B cell (primary cell): ENCODE data around the gene ZNF580. TPM values are rescaled to one million over a fixed set of nuclear protein-coding genes. Genes with fewer than 3 reads are reported as not detected.
A peak's percentile ranks its signal among the peaks of the same experiment; 100 is the strongest.

Source experiments
- ATAC-seq: fragments of 200-7000 bp; cut with Tn5 transposase; one replicate; pipeline ENCODE4 v1.10.0; 2021; ENCODE audit warnings: low read depth, mild to moderate bottlenecking, moderate number of reproducible peaks, moderate library complexity
- CTCF ChIA-PET: fragments of 350-600 bp; sonication (Branson Sonifier 250); formaldehyde crosslinking; loops from one replicate; lab custom pipeline; 2021; ENCODE audit warnings: antibody characterized with exemption, inconsistent platforms; lab: Charles Lee
- POLR2A ChIA-PET: fragments of 350-600 bp; sonication (Branson Sonifier 250); formaldehyde crosslinking; loops from one replicate; lab custom pipeline; 2021; ENCODE audit warnings: antibody characterized with exemption; lab: Charles Lee
- DNase-seq: peaks from one replicate; pipeline ENCODE4 v3.0.0; 2013
- H2AFZ ChIP-seq: 2 replicates; pipeline ENCODE4 v1.6.1; 2012; ENCODE audit warnings: mild to moderate bottlenecking, low read depth, low read length; ENCODE audit not compliant: insufficient read depth, poor library complexity, severe bottlenecking
- H3K27ac ChIP-seq, 2 donors: 1 replicate in 1 of 2; 2 replicates in 1 of 2; pipeline ENCODE4 v1.5.1; 2012 to 2013; ENCODE audit warnings: low read length in 2 of 2, mild to moderate bottlenecking in 2 of 2, moderate library complexity in 1 of 2
- H3K27me3 ChIP-seq, 4 experiments: fragments of 200-600 bp in 1 of 4; sonication (generic) in 1 of 4; replicated peaks in 1 of 4; 1 replicate in 2 of 4; 2 replicates in 2 of 4; pipeline versions ENCODE4 v1.6.1 to v1.7.0; 2013 to 2016; ENCODE audit warnings: low read length in 3 of 4, mild to moderate bottlenecking in 2 of 4, mixed read lengths in 1 of 4, moderate library complexity in 1 of 4; ENCODE audit not compliant: insufficient read depth in 4 of 4, control insufficient read depth in 3 of 4; ENCODE audit errors: control extremely low read depth in 1 of 4
- H3K36me3 ChIP-seq, 2 experiments: replicated peaks in 1 of 2; 1 replicate in 1 of 2; 2 replicates in 1 of 2; pipeline versions ENCODE4 v1.6.1 to v1.7.1; 2013; ENCODE audit warnings: low read length in 1 of 2; ENCODE audit not compliant: insufficient read depth in 2 of 2, control insufficient read depth in 1 of 2; ENCODE audit errors: control extremely low read depth in 1 of 2, extremely low read depth in 1 of 2
- H3K4me1 ChIP-seq, 2 donors: fragments of 200-600 bp in 1 of 2; sonication (generic) in 1 of 2; 1 replicate in 1 of 2; 2 replicates in 1 of 2; pipeline versions ENCODE4 v1.5.1 to v1.6.1; 2013 to 2017; ENCODE audit warnings: low read length in 2 of 2; ENCODE audit not compliant: control insufficient read depth in 2 of 2, insufficient read depth in 2 of 2
- H3K4me2 ChIP-seq: replicated peaks from 2 replicates; pipeline ENCODE3; 2012; ENCODE audit warnings: mild to moderate bottlenecking, low read depth, low read length; ENCODE audit not compliant: poor library complexity, severe bottlenecking
- H3K4me3 ChIP-seq, 5 experiments: fragments of 200-600 bp in 1 of 5; sonication (generic) in 1 of 5; 1 replicate in 3 of 5; 2 replicates in 2 of 5; pipeline versions ENCODE4 v1.5.1 to v1.7.0; 2011 to 2016; ENCODE audit warnings: low read length in 4 of 5, mild to moderate bottlenecking in 4 of 5, low read depth in 2 of 5, control low read depth in 1 of 5, moderate library complexity in 1 of 5; ENCODE audit not compliant: insufficient read depth in 1 of 5; ENCODE audit errors: control extremely low read depth in 1 of 5, extremely low read depth in 1 of 5
- H3K79me2 ChIP-seq: fragments of 200-600 bp; sonication (generic); one replicate; pipeline ENCODE4 v1.6.0; 2016; ENCODE audit warnings: low read length; ENCODE audit not compliant: control insufficient read depth, insufficient read depth
- H3K9ac ChIP-seq: fragments of 200-600 bp; sonication (generic); 2 replicates; pipeline ENCODE4 v1.6.1; 2017; ENCODE audit warnings: mild to moderate bottlenecking, low read length, moderate library complexity
- H3K9me3 ChIP-seq, 3 donors: one replicate each; pipeline versions ENCODE4 v1.6.1 to v1.7.1; 2013; ENCODE audit warnings: low read length in 2 of 3; ENCODE audit not compliant: control insufficient read depth in 2 of 3, insufficient read depth in 1 of 3; ENCODE audit errors: control extremely low read depth in 1 of 3
- H4K20me1 ChIP-seq: 2 replicates; pipeline ENCODE4 v1.6.0; 2012; ENCODE audit warnings: mild to moderate bottlenecking, low read length; ENCODE audit not compliant: insufficient read depth, control insufficient read depth, poor library complexity, severe bottlenecking
- H3K27ac Mint-ChIP-seq: one replicate; pipeline ENCODE4 v1.8.0; 2021; ENCODE audit warnings: mixed read lengths
- H3K27me3 Mint-ChIP-seq: one replicate; pipeline ENCODE4 v1.8.0; 2021; ENCODE audit warnings: mixed read lengths
- H3K4me1 Mint-ChIP-seq: one replicate; pipeline ENCODE4 v1.8.0; 2021; ENCODE audit warnings: mixed read lengths
- H3K4me3 Mint-ChIP-seq: one replicate; pipeline ENCODE4 v1.8.0; 2021; ENCODE audit warnings: mixed read lengths
- H3K9me3 Mint-ChIP-seq: one replicate; pipeline ENCODE4 v1.8.0; 2022; ENCODE audit warnings: mixed read lengths; ENCODE audit not compliant: insufficient read depth
- CTCF ChIP-seq: fragments of 200-600 bp; IDR thresholded peaks from one replicate; pipeline ENCODE4 v1.8.0; 2022; ENCODE audit warnings: antibody characterized with exemption, mild to moderate bottlenecking
- EZH2 ChIP-seq: IDR thresholded peaks from 2 replicates; pipeline ENCODE4 v1.6.1; 2012; ENCODE audit warnings: borderline replicate concordance, low read depth, mild to moderate bottlenecking, moderate library complexity, low read length; ENCODE audit not compliant: insufficient read depth, poor library complexity, severe bottlenecking
- WGBS: methylation state at CpG from one replicate; pipeline ENCODE4 v1.1.5; 2013; ENCODE audit warnings: missing lambda C conversion rate; ENCODE audit not compliant: insufficient coverage; 5-methylcytosine and 5-hydroxymethylcytosine counted together
- intact Hi-C: fragments of 100-400 bp; cut with micrococcal nuclease; formaldehyde crosslinking; loops from one replicate; pipeline ENCODE4 v1.10.0; 2022
- polyA plus RNA-seq: library from polyadenylated mRNA; depleted of rRNA; stranded (reverse); fragments of >200 nt; gene quantifications from 2 replicates; pipeline ENCODE4 v1.2.3, GENCODE V29; 2012
- total RNA-seq, 2 donors: library from RNA; stranded (reverse); fragments of 120-200 nt in 1 of 2; gene quantifications; 1 replicate in 1 of 2; 2 replicates in 1 of 2; pipeline versions ENCODE4 v1.2.3 to v1.2.4, GENCODE V29; 2013 to 2022

Gene ZNF580
- total and polyA plus RNA-seq, 2 donors (not counting 1 experiment from before 2014, with no cell fraction given) = 69.8 to 101 TPM

- Mint-ChIP-seq H3K4me1 (peaks cover 65% of the 10 kb centered on the region), H3K9me3 (no peaks in the 10 kb centered on the region), H3K27me3 (no peaks in the 10 kb centered on the region), H3K27ac (peak overlapping the region; percentile 98), H3K4me3 (peak overlapping the region; percentile 88)
- WGBS = 65% methylated on average over 27 of the region's 28 CpGs
- ATAC-seq (no peak), DNase-seq (no peak)
- CTCF ChIA-PET = interaction anchor here (0.5 to 7.2 kb wide), 3 partner anchors 8 to 10 kb away, joined by 3 to 131 read pairs (median 5); partner anchors contain the start of gene U2AF2
- no peak overlapping the region for H3K4me3 ChIP-seq
- peak overlapping the region; percentile 96 for H3K4me2 ChIP-seq
- peak overlapping the region; percentile 24 to 79 for H3K27ac ChIP-seq
- H2AFZ ChIP-seq = no peak overlapping the region
- intact Hi-C loops = loop anchor here (5.0 kb wide), 3 partner anchors 32 to 238 kb away; partner anchors contain the start of genes EPN1, UBE2S and ZNF865
- H3K79me2 ChIP-seq = peaks cover 42% of the 10 kb centered on the region
- TF ChIP-seq CTCF (no peak), EZH2 (no peak)
- peaks cover 21% of the 10 kb centered on the region for H4K20me1 ChIP-seq
- POLR2A ChIA-PET = interaction anchor here (0.6 to 1.8 kb wide), 4 partner anchors 9 to 525 kb away, joined by 3 to 12 read pairs (median 4); partner anchors contain the start of gene U2AF2
- no peak overlapping the region for H3K9ac ChIP-seq
- H3K27me3 ChIP-seq = no peaks in the 10 kb centered on the region
- peaks cover 43 to 72% of the 10 kb centered on the region in 2 donors for H3K4me1 ChIP-seq
- peaks cover 0 to 7% (median 0%) of the 10 kb centered on the region in 3 donors for H3K9me3 ChIP-seq
- peaks cover 0 to 21% of the 10 kb centered on the region in 2 experiments for H3K36me3 ChIP-seq
Observed at GRCh38 chr19:55644842-55645511, 4.2 kb downstream of the ZNF580 start.

- DNase-seq (no peak), ATAC-seq (no peak)
- Histone ChIP-seq H3K27ac (peak overlapping the region in 1 of 2 donors; percentile 24), H4K20me1 (peaks cover 21% of the 10 kb centered on the region), H3K4me1 (peaks cover 42 to 67% of the 10 kb centered on the region in 2 donors), H3K36me3 (peaks cover 0 to 23% of the 10 kb centered on the region in 2 experiments), H3K4me2 (peak overlapping the region; percentile 96), H3K4me3 (no peak overlapping the region), H3K79me2 (peaks cover 42% of the 10 kb centered on the region), H2AFZ (no peak overlapping the region), H3K9me3 (peaks cover 0 to 2% (median 0%) of the 10 kb centered on the region in 3 donors), H3K9ac (no peak overlapping the region), H3K27me3 (no peaks in the 10 kb centered on the region)
- no peaks in the 10 kb centered on the region for H3K9me3 Mint-ChIP-seq
- H3K27ac Mint-ChIP-seq = peak overlapping the region; percentile 89
- peaks cover 66% of the 10 kb centered on the region for H3K4me1 Mint-ChIP-seq
- no peaks in the 10 kb centered on the region for H3K27me3 Mint-ChIP-seq
- intact Hi-C loops = no loop called here
- H3K4me3 Mint-ChIP-seq = peak overlapping the region; percentile 88
- ChIA-PET CTCF (interaction anchor here (0.7 to 7.2 kb wide), 2 partner anchors 10 to 60 kb away, joined by 3 to 131 read pairs; no protein-coding TSS in a partner anchor), POLR2A (interaction anchor here (0.7 to 1.8 kb wide), 3 partner anchors 9 to 23 kb away, joined by 4 to 12 read pairs (median 4); partner anchors contain the start of gene U2AF2)
- WGBS = 68% methylated on average over 5 of the region's 5 CpGs
- TF ChIP-seq CTCF (no peak), EZH2 (no peak)
Observed at GRCh38 chr19:55645512-55645881, 4.7 kb downstream of the ZNF580 start.
